Inflammatory macrophage (primary cell): ENCODE measurements around the gene ANGEL1.

Experiments used
- DNase-seq, 2 donors: peaks; one replicate each; pipeline ENCODE4 v3.0.0-alpha.2; 2020 to 2022
- total RNA-seq, 18 experiments: gene quantifications; one replicate each; lab custom pipeline; 2026; ENCODE audit warnings: mixed read lengths in 6 of 18, inconsistent platforms in 2 of 18; lab: John Stamatoyannopoulos, UW

The ANGEL1 gene
- total RNA-seq: 11.4 to 78.9 (median 43.2) reads per million in 18 experiments

GRCh38 chr14:76812422-76813383 lies at the start of gene ANGEL1:
TSS of gene ANGEL1 (minus strand) at chr14:76812882. CDS start at chr14:76812827, 55 bp downstream.
- peak; percentile 95 to 96 for DNase-seq

- no peak for DNase-seq
Observed at GRCh38 chr14:76861574-76862255, 49.0 kb upstream of the ANGEL1 start.

DNA sequence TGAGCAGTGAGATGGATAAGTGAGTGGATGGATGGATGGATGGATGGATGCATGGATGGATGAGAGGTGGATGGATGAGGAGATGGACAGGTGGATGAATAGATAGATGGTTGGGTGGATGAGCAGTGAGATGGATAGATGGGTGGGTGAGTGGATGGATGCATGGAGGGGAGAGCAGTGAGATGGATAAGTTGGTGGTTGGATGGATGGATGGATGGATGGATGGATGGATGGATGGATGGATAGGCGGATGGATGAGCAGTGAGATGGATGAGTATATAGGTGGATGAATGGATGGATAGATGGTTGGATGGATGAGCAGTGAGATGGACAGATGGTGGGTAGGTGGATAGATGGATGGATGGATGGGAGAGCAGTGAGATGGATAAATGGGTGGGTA lies 44.1 kb upstream of the ANGEL1 start:
- no peak for DNase-seq

- DNase-seq: no peak
Observed at GRCh38 chr14:76855066-76855465, 42.4 kb upstream of the ANGEL1 start.

DNA sequence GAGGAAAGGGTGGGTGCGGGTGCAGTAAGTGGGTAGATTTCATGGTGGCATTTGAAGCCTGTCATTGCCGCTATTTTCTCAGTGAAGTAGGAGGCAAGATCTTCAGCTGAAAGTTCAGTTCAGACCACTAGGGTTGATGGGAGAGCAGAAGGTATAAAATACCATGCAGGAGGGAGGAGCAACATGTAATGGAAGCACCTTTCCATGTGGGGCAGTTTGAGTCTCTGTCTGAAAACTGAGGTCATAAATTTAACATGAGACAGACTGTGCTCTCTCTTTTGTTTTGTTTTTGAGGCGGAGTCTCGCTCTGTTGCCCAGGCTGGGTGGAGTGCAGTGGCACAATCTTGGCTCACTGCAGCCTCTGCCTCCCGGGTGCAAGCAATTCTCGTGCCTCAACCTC lies 36.2 kb upstream of the ANGEL1 start:
- peak in 1 of 2 donors; percentile 1 for DNase-seq

DNA sequence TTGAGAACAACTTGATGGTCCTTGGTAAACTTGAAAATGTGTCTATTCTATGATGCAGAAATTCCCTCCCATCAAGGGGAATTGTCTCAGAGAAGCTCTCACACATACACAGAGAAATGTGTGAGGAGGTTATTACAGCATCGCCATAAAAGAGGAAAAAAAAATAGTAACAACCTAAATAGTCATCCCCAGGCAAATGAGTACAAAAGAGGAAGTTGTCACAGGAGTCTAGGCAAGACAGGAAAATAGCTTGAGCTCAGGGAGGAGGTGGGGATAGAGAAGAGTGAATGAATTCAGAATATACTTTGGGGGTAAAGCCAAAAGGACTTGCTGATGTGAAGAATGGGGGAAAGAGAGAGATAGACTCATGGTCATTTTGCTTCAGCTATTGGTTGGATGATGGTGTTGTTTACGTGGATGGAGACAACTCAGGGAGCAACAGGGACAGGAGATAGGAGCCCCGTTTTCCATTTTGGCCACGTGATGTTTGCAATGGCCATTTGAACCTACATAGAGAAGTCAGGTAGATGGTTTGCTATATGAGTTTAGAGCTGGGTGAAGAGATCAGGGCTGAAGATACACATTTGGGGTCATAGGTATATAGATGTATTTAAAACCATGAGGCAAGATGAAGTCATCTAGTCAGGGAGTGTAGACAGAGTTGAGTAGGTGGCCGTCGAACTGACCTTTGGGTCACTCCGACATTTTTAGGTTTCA lies 33.8 kb upstream of the ANGEL1 start:
- peak; percentile 65 to 78 for DNase-seq

- peak; percentile 80 to 87 for DNase-seq
Observed at GRCh38 chr14:76844223-76844622, 31.5 kb upstream of the ANGEL1 start.

DNA sequence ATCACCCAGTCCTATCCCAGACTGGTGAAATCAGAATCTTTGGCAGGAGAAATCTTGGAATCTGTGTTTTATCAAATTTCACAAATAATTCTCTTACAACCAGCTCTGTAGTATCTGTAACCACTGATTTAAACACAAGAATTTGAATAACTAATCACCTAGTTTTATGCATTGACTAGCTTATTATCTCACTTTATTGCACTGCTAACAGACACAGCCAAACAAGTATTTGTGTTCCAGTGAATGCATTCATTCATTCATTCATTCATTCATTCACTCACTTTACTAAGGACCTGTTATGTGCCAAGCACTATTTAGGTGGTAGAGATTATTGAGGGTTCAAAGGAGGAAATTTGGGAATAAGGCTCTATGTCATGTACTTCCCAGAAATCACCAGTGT lies 29.7 kb upstream of the ANGEL1 start:
- no peak for DNase-seq

GRCh38 chr14:76837524-76837923 lies 24.8 kb upstream of the ANGEL1 start:
- DNase-seq: no peak

DNA sequence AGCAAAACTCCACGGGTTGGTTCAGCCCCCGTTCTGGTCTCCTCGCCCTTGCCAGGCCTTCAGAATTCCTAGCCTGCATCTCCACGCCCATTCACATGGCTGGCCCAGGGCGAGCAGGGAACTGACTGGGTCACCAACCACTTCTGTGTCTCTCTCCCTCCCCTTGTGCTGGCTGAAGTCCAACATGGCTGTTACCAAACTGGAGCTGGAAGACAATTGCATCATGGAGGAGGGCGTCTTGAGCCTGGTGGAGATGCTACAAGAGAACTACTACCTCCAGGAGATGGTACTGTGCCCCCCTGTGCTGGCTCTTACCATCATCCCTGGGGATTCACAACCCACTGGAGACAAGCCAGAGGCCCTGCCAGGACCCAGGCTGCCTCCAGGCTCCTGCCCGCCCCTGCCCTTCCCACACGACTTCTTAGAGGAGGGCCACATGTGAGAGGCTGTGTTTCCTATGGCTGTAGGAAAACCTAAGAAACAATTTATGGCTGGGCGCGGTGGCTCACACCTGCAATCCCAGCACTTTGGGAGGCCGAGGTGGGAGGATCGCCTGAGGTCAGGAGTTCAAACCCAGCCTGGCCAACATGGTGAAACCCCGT lies 23.4 kb upstream of the ANGEL1 start:
- DNase-seq: peak; percentile 83 to 90

- DNase-seq: no peak
Observed at GRCh38 chr14:76834241-76834661, 21.6 kb upstream of the ANGEL1 start.

- DNase-seq: peak; percentile 47 to 61
Observed at GRCh38 chr14:76833011-76833410, 20.3 kb upstream of the ANGEL1 start.

DNA sequence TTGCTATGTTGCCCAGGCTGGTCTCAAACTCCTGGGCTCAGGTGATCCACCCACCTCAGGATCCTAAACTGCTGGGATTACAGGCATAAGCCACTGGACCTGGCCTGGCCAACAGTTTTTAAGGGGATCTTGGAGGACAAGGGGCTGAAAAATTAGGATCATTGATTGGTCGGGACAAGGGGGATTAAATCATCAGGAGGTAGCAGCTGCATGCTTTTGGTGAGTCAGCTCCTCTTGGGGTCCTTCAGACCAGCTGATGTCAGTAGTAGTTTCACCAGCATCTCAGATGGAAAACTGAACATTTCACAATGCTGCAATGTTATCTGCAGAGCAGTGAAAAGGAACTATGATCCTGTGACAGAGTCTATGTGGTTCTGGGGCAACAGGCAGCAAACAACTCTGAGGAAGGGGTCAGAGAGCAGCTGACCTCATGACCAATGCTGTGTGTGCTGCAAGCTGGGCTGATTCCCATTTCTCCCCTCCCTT lies 19.9 kb upstream of the ANGEL1 start:
- peak; percentile 95 to 96 for DNase-seq

GRCh38 chr14:76830556-76830955 lies 17.9 kb upstream of the ANGEL1 start:
- peak; percentile 20 to 58 for DNase-seq

DNA sequence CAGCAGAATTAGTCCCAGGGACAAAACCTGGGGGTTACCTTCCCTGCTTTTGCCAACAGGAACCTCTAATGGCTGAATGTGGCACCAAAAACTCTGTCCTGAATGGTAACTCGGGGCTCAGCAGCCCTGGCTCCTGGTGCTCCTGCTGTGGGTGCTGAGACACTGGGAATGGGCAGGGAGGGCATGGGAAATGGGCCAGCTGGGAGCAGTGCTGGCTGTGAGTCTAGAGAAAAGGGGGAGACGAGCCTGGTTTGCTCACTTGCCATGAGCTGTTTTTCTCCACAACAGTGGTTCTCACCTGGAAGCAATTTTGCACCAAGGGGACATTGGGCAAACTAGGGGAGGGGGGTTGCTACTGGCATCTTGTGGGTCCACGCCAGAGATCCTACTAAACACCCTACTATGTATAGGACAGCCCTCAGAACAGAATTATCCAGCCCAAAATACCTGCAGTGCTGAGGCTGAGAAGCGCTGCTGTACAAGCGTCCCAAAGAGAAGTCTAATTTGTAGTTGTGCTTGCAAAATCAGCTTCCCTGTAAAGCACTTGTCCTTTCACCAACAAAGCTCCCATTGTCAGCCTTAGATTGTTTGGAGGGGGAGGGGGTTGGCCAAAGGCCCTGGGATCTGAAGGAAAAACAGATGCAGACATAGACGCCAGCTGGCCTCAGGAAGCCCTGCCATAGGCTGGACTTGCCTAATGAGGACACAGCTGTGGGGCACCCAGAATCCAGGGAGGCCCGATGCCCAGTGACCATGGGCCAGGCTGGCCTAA lies 17.2 kb upstream of the ANGEL1 start:
- DNase-seq: peak in 1 of 2 donors; percentile 48

- DNase-seq: peak; percentile 89 to 97
Observed at GRCh38 chr14:76829013-76829365, 16.3 kb upstream of the ANGEL1 start.

- peak; percentile 45 to 67 for DNase-seq
Observed at GRCh38 chr14:76828339-76829012, 15.8 kb upstream of the ANGEL1 start.

- no peak for DNase-seq
Observed at GRCh38 chr14:76827696-76828296, 15.1 kb upstream of the ANGEL1 start.

DNA sequence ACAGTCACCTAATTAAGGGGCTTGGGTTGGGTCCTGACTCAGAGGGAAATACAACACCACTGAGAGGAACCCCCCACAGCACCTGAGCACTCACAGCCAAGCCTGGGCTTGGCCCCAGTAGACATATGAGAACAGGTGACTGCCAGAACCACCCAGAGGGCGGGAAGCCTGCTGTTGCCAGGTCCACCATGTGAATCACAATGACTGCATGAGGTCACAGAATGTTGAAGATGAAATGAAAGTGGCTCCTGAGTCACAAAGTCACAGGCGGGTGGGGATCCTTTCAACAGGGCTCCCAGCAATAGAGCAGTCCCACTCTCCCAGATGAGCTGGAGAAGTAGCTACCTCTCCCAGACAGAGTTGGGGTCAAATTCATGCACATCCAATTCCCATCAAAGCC lies 13.4 kb upstream of the ANGEL1 start, which contains the start of gene LRRC74A:
Gene LRRC74A (plus strand): TSS at position 287 of the 400 bp plus-strand sequence. CDS start 290 bp downstream, outside the sequence.
- DNase-seq: peak in 1 of 2 donors; percentile 36

- no peak for DNase-seq
Observed at GRCh38 chr14:76820700-76821099, 8.0 kb upstream of the ANGEL1 start.
